AG20443 (cell line): Measurements from ENCODE around the gene IFI27L2.

Source experiments
- DNase-seq: peaks from one replicate; pipeline ENCODE4 v3.0.0; 2012; ENCODE audit warnings: low spot score, mixed read lengths

Gene IFI27L2

GRCh38 chr14:94100847-94101246 lies 28.6 kb downstream of the IFI27L2 start:
- peak; percentile 93 for DNase-seq

- DNase-seq = no peak
Observed at GRCh38 chr14:94099006-94099405, 30.4 kb downstream of the IFI27L2 start.

GRCh38 chr14:94098326-94098992 lies 30.9 kb downstream of the IFI27L2 start:
- peak; percentile 53 for DNase-seq

- DNase-seq = no peak
Observed at GRCh38 chr14:94097091-94097490, 32.3 kb downstream of the IFI27L2 start.

GRCh38 chr14:94093418-94093817 lies 36.0 kb downstream of the IFI27L2 start:
- no peak for DNase-seq

- DNase-seq = no peak
Observed at GRCh38 chr14:94089479-94089878, 39.9 kb downstream of the IFI27L2 start.

GRCh38 chr14:94088516-94088915 lies 40.9 kb downstream of the IFI27L2 start:
- no peak for DNase-seq

GRCh38 chr14:94087891-94088290 lies 41.5 kb downstream of the IFI27L2 start:
- no peak for DNase-seq

GRCh38 chr14:94081386-94081820 lies 48.0 kb downstream of the IFI27L2 start:
- no peak for DNase-seq

GRCh38 chr14:94080621-94081385 lies 48.6 kb downstream of the IFI27L2 start, which contains the start of the genes DDX24 and IFI27L1:
Gene DDX24 (minus strand): TSS chr14:94081202. CDS start chr14:94079742, 1,460 bp downstream.
Gene IFI27L1 (plus strand): TSS chr14:94081310. CDS start chr14:94096938, 15,628 bp downstream.
- peak; percentile 99 for DNase-seq

- DNase-seq = no peak
Observed at GRCh38 chr14:94079891-94080620, 49.3 kb downstream of the IFI27L2 start.

- no peak for DNase-seq
Observed at GRCh38 chr14:94077823-94078222, 51.6 kb downstream of the IFI27L2 start.
